ENCODE measurements around the gene SNF8.

- TF ChIP-seq, protein P1, sequence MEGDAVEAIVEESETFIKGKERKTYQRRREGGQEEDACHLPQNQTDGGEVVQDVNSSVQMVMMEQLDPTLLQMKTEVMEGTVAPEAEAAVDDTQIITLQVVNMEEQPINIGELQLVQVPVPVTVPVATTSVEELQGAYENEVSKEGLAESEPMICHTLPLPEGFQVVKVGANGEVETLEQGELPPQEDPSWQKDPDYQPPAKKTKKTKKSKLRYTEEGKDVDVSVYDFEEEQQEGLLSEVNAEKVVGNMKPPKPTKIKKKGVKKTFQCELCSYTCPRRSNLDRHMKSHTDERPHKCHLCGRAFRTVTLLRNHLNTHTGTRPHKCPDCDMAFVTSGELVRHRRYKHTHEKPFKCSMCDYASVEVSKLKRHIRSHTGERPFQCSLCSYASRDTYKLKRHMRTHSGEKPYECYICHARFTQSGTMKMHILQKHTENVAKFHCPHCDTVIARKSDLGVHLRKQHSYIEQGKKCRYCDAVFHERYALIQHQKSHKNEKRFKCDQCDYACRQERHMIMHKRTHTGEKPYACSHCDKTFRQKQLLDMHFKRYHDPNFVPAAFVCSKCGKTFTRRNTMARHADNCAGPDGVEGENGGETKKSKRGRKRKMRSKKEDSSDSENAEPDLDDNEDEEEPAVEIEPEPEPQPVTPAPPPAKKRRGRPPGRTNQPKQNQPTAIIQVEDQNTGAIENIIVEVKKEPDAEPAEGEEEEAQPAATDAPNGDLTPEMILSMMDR (IDR thresholded peaks at IDR 0.05; ENCODE audit: insufficient read depth, low read length, poor library complexity, severe bottlenecking), result no peak
- no peak for TF ChIP-seq EZH2phosphoT487 (conservative IDR thresholded peaks at IDR 0.05; ENCODE audit: low read length)
Observed at GRCh38 chr17:48930435-48930873, 14.2 kb downstream of the SNF8 start.
